Right renal pelvis (tissue), 4 donors: ENCODE data around the gene ABCB11. TPM values are rescaled to one million over a fixed set of nuclear protein-coding genes. Genes with fewer than 3 reads are reported as not detected.
"Not testable (repeated sequence)": the region's sequence is repeated elsewhere in the genome, so short reads cannot be mapped to it uniquely, and the experiment has no call there.

Source experiments
- DNase-seq, 4 donors: peaks; one replicate each; pipeline ENCODE4 v3.0.0-alpha.2; 2013; ENCODE audit warnings: low read depth in 4 of 4, low spot score in 3 of 4, missing footprints in 1 of 4
- polyA plus RNA-seq, 4 donors: library from polyadenylated mRNA; unstranded; fragments of 120-200 nt; gene quantifications; one replicate each; pipeline ENCODE4 v1.2.1, GENCODE V29; 2013; ENCODE audit not compliant: insufficient read length in 4 of 4

Gene ABCB11
- polyA plus RNA-seq = under 1 TPM in 2 of 4 donors, not detected in 2; 0.01 to 0.13 TPM

DNA sequence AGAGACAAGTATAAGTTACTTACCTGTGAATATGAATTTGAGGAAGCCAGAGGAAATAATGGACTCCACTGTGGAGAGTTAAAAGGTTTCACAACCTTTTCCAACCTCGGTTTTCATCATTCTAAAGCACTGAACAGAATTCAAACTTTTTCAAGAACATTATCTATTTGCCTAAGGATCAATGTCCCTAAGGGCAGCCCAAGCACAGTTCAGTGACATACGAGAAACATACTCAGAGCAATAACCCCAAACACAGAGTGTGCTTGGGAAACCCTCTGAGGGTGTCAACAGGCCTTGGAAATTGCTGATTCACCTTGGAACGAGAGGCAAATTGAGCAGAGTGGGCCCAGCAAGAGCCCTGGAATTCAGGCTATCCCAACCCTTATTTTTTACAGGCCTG, at the start of gene ABCB11:
ABCB11 (minus strand) TSS at position 123 of the 400 bp plus-strand sequence. CDS start 13,199 bp downstream, outside the sequence.
- no peak for DNase-seq

DNA sequence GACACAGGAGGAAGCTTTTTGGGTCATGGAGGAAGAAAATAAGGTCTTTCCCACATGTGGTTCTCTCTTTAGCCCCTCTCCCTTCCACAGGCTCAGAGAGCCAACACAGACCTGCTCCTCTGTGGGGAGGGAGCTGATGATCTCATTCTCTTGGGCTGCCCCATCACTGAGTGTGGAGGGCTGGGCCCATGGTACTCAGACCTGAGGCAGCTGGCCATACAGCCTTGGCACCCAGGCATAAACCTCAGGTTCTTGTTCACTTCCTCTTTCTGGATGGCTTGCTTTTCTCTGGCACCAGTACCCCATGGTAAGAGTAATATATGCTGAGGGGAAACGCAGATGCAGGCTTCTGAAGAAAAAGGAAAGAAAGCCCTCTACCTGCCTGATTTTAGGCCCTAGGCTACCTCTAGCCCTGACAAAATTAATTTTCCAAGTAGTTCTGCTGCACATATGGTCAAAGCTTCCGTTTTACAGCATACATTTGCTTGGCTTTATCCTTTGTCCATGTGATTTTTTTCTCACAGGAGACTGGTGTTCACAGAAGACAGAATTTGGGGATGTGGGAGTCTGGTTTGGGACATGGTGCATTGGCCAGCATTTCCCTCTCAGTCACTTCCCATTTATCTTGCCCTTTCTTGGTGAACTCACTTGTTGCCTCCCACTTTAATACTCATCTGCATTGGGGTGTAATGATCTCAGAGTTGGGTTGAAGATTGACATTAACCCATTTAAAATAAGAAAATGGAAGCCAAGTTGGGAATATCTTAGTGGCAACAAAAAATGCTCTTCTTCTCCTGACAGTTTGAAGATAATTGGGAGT, 49.3 kb upstream of the ABCB11 start:
- DNase-seq = no peak

DNA sequence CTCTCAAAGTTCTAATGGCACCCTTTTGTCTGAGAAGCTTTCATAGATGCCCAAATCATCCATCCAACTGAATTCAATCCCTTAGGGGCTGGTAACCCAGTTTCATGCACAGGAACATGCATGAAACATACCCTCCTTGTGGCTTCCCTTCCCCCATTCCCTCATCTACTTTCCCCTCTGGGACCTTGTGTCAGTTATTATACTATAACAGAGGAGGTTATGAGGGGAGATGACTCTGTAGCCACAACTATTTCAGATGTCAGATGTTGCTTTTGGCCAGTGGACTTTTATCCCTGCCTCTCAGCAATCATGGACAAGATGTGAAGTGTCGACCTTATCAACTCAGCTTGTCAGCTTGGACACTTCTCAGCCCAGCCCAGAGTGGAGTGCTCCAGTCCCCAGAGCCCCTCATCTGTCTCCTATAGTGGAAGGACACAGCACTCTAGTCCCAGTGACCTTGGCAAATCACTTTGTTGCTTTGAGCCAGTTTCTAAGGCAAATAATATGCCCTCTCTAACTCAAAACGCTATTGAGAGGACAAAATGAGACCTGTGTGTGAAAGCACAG, 46.6 kb upstream of the ABCB11 start:
- no peak for DNase-seq

DNA sequence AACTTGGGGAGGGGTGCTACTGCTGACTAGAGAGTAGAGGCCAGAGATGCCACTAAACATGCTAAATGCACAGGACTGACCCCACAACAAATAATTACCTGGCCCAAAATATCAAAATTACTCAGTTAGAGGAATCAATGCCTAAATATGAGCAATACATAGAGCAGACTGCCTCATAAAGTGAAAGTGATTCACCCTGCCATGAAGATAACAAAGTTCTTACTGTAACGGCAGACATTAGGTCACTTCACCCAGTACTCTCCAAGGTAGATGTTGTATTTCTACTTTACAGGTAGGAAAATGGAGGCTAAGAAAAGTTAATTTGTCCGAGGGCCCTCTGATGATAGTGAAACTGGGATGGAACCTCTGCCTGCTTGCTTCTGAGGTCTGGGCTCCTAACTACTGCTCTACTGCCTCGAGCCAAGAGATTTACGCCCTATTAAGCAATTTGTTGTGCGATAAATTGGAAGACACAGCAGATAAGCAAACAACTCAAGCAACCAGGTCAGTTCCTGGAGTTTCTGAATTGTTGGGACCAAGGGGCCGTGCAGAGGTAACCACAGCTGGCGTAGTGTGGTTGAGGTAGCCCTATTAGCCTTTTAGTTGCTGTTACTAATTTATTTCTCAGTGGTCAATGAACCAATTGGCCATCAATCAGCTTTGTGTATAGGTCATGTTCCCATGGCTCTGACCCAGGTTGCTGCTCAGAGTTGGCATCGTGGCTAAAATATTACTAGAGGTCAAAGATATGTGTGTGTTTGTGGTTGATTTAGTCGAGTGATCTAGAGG, 43.0 kb upstream of the ABCB11 start:
- peak in 1 of 4 donors; percentile 5 for DNase-seq

DNA sequence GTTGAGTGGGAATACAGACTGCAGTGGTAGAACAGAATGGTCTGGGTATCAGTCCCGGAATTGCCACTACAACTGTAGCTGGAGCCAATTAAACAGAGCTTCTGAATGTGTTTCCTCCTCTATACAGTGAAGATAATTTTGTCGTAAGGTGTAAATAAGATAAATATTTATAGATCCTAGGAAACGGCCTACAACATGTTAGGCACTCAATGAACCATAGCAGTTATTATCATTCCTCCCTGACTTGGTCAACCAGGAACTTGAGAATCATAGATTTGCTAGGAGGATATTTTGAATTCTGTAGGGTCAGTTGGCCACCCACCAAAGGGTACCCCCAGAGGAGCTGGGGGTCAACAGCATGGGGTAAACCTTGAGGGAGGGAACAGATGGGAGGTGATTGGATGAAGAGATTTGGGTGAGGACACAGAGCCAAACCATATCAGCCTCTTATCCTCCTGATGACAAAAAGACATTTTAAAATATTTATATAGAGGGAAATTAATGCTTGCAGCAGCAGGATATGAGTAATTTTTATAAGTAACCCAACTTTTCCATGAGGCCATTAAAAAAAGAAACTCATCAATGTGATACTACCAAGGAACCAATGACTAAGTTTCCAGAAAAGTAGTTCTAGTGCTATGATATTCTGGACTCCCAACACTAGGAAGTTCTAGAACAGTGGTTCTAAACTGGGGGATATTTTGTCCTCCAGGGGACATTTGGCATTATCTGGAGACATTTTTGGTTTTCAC, 42.3 kb upstream of the ABCB11 start:
- DNase-seq = no peak

DNA sequence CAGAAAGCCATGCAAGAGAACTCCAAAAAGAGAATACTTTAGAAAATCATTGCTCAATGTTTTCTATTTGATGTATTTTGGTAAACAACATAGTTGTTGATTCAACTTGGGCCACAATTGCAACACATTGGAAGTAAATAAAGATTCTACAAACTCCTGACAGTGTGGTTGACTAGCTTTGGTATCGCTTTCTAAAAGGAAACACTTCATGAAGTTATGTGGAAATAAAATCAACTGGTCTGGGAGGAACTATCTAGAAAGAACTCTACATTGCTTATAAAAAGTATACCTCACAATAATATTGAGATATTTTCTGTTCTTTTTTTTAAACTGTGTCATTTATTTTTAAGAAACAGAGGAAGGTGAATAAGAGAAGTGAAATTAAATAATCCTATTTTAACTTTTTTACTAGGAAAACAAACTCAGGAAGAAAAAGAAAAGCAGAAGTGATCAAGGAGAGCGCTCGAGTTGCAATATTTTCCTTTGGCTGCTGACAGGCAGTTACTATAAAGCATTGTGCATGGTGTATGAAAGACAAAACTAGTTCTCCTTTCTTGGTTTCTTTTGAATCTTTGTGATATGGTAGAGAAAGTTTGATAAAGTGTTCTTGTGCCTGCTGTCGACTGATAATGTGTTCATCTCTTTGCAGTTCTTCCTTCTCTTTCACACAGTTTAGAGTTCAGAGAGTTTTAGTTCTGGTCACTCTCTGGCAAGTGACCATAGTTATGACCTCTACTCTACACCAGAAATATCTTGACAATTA, 41.2 kb upstream of the ABCB11 start:
- DNase-seq = no peak

DNA sequence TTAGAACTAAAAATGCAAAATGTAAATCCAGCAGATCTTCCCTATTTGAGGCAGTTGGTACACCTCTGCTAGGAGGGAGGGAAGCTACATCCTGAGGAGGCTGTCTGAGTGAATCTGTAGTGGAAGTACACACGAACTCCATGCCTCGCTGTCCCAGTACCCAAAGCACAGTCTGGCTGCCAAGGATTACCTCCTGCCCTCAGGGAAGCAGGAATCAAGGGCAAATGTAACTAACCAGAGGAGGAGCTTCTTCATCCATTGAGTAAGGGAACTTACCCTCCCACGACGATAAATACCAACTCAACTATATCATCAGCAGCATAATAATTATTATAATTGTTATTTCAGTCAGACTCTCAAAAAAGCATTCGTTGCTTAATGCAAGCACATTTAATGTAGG, 40.3 kb upstream of the ABCB11 start:
- DNase-seq = no peak

DNA sequence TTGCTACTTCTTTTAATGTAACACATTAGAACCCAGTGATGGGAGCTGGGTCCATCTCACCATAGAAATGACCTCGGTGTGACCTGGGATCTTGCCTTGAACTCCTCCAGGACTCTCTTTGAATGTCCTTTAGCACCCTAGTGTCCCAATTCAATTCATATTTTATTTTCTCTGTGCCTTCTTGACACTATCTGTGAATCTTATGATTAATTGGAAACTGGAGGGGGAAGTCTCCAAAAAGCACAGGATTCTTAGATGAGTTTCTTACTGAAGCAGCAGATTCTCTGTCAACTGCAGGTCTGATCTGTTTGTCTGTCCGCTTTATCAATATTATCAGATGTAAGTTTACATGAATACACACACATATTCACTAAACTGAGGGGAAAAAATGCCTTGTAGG, 38.7 kb upstream of the ABCB11 start:
- no peak for DNase-seq

DNA sequence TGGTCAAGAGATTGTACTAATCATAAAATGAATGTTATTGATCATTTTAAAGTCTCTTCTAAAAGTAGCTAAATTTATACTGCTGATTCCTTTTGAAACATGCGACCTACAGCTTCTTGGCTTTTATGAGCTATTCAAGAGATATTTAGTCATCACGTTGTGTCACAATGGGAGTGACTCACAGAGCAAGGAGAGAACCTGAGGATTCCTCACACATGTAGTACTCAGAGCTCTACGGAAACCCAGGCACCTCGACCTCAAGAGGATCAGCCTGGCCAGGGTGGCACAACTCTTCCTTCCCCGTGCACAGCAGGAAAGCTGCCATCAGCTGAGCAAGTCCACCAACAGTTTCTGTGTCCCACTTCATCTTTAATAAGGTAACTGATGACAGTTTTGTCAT, 38.2 kb upstream of the ABCB11 start, which contains the start of gene DHRS9:
DHRS9 (plus strand) TSS at position 223 of the 400 bp plus-strand sequence. CDS start 12,019 bp downstream, outside the sequence.
- DNase-seq = no peak

DNA sequence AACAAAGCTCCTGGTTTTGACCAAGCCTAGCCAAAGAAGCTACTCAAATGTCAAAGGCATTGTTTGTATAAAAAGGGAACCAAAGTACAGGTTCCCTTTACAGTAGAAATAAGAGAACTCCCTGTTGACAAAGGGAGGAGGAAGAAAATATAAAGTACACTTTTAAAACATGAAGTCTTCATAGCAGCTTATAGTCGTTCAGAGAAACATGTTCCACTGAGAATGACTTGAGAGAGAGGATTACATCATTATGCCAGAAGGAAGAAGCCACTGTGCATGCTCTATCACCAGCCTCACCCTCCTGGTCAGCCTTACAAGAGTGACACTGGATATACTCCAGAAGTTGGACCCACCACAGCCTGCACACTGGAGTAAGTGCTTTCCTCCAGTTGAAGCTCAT, 35.8 kb upstream of the ABCB11 start:
- no peak for DNase-seq

DNA sequence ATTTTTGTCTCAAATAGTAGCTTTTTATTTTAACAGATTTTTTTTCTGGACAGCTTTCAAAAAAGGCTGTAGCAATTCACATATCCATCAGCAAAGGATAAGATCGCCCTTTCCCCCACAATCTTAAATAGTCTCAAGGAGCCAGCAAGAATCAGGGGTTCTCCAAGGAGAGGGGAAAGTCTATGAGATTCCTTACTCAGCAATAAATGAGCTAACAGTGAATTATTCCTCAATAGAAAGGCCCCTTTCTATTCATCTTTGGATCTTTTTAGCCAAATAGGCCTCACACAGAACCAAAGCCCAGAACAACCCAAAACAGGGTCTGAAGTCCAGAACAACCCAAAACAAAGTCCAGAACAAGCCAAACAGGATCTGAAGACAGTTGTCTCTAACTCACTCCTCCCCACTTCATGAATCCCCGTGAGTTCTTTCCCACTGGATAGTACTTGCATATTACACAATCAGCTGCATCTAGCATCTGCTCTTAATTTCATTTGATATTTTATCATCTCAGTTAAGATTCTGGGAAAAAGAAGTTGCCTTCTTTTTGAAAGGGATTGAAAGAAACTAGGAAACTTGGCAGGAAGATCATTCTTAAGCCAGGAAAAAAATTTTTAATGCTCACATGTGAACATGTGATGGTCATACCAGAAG, 34.9 kb upstream of the ABCB11 start:
- no peak for DNase-seq

DNA sequence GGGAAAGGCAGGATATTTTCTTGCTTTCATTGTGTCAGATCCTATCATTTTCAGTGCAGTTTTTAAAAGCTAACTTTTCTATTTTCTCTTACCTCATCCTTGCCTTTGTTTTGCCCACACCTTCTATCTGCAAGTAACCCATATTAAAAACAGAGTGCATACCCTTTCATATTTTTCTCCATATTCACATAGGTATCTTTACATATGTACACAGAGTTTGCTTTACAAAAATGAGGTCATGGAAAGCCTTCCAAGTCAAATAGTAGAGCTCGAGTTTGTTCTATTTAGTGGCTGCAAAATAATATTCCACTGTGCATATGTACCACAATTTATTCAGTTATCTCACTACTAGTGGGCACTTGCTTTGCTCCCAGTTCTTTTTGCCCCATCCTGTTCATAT, 34.3 kb upstream of the ABCB11 start:
- DNase-seq = no peak

DNA sequence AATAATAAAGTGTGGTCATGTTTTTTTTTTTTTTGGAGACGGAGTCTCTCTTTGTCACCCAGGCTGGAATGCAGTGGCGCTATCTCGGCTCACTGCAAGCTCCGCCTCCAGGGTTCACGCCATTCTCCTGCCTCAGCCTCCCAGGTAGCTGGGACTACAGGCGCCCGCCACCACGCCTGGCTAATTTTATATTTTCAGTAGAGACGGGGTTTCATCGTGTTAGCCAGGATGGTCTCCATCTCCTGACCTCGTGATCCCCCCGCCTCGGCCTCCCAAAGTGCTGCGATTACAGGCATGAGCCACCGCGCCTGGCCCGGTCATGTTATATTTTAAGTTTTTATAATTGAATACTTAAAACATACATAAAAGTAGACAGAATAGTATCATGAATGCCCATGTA, 33.1 kb upstream of the ABCB11 start:
- not testable (repeated sequence) for DNase-seq

DNA sequence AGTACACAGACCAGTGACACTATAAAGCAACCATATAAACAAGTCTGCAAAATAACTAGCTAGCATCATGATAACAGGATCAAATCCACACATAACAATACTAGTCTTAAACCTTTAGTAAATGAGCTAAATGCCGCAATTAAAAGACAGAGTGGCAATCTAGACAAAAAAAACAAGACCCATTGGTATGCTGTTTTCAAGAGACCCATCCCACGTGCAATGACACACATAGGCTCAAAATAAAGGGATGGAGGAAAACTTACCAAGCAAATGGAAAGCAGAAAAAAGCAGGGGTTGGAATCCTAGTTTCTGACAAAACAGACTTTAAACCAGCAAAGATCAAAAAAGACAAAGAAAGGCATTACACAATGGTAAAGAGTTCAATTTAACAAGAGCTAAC, 23.5 kb upstream of the ABCB11 start:
- DNase-seq = not testable (repeated sequence)

DNA sequence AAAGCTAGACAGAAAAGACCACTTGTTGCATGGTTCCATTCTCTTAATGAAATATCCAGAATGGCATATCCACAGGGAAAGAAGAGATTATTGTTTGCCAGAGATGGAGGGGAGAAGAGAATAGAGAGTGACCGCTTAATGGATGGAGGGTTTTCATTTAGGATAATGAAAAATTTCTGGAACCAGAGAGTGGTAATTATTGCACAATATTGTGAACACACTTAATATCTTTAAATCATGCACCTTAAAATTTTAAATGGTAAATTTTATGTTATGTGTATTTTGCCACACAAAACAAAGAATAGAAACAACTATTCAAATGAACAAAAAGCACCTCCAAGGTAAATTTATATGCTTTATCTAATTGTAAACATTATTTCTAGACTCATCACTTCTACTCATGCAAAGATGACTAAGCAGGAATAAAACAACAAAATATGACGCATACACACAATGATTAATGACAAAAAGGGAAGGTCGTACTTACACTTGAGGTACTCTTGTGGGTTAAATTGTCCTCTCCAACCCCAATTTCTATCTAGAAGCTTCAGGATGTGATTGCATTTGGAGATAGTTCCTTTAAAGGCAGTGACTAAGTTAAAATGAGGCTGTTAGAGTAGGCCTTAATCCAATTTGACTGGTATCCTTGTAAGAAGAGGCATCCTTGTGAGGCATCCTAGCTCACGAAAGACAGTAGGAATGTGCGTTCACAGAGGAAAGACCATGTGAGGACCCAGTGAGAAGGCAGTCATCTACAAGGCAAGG, 19.5 kb upstream of the ABCB11 start:
- DNase-seq = no peak

DNA sequence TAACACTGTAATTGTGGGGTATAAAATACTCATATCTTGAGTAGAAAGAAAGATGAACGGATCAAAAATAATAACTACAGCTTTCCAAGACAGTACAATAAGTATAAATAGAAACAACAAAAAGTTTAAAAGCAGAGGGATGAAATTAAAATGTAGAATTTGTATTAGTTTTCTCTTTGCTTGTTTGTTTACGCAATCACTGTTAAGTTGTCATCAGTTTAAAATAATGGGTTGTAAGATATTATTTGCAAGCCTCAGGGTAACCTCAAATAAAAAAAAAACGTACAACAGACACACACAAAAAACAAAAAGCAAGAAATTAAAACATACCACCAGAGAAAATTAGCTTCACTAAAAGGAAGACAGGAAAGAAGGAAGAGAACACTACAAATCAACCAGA, 18.0 kb upstream of the ABCB11 start:
- no peak for DNase-seq

DNA sequence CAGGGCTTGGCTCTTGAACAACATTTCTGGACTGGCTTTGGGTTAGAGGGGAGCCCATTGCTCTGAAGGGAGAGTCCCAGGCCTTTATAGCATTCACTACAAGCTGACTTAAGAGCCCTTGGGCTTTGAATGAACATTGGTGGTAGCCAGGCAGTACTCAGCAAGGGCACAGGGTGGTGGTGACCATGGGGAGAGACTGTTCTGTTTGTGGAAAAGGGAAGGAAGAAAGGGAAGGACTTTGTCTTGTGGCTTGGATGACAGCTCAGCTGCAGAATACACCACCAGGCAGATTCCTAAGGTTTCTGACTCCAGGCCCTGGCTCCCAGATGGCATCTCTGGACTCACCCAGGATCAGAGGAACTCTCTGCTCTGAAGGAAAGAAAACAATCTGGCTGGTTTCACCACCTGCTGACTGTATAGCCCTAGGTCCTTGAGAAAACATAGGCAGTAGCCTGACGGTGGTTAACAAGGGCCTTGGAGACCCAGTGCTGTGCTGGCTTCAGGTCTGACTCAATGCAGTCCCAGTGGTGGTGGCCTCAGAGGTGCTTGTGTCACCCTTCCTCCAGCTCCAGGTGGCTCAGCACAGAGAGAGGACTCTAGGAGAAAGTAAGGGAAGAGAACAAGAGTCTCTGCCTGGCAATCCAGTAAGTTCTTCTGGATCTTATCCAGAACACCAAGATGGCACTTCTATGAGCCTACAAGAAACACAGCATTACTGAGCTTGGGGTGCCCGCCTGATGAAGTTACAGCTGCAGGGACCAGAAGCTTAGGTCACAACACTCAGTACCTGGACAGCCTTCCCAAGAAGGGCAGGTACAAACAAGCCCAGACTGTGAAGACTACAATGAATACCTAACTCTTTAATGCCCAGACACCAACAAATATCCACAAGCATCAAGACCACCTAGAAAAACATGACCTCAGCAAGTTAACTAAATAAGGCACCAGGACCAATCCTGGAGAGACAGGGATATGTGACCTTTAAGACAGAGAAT, 16.4 kb upstream of the ABCB11 start:
- no peak for DNase-seq
